Muscle of arm (tissue), 12 donors: ENCODE results near the gene CTTN. TPM values are rescaled to one million over a fixed set of nuclear protein-coding genes. Genes with fewer than 3 reads are reported as not detected.
"Not testable (repeated sequence)": the region's sequence is repeated elsewhere in the genome, so short reads cannot be mapped to it uniquely, and the experiment has no call there.

ENCODE experiments used
- DNase-seq: peaks from one replicate; pipeline ENCODE4 v3.0.0-alpha.2; 2013
- polyA plus RNA-seq, 12 donors: library from polyadenylated mRNA; unstranded; fragments of 120-200 nt; gene quantifications; one replicate each; pipeline ENCODE4 v1.2.1, GENCODE V29; 2013; ENCODE audit not compliant: insufficient read length in 12 of 12

CTTN gene
- polyA plus RNA-seq, 12 donors = 81.8 to 1,218 (median 95.0) TPM

GRCh38 chr11:70378506-70379134, 19.7 kb upstream of the CTTN start:
- DNase-seq = no peak

- no peak for DNase-seq
These were observed 17.0 kb upstream of the CTTN start for GRCh38 chr11:70381350-70381749.

GRCh38 chr11:70381872-70382861, 16.2 kb upstream of the CTTN start:
- DNase-seq = peak; percentile 38

GRCh38 chr11:70383664-70384565, 14.4 kb upstream of the CTTN start:
- no peak for DNase-seq

GRCh38 chr11:70384566-70385152, 13.7 kb upstream of the CTTN start:
- DNase-seq = no peak

GRCh38 chr11:70387564-70387963, 10.8 kb upstream of the CTTN start:
- DNase-seq = no peak

- no peak for DNase-seq
These were observed 9.1 kb upstream of the CTTN start for GRCh38 chr11:70389201-70389600.

GRCh38 chr11:70390882-70391281, 7.4 kb upstream of the CTTN start:
- DNase-seq = not testable (repeated sequence)

- DNase-seq = no peak
These were observed 3.9 kb upstream of the CTTN start for GRCh38 chr11:70394211-70394950.

GRCh38 chr11:70397336-70397982, 870 bp upstream of the CTTN start:
- DNase-seq = no peak

GRCh38 chr11:70398834-70399680, 728 bp downstream of the CTTN start:
- DNase-seq = no peak

GRCh38 chr11:70399681-70400112, 1.4 kb downstream of the CTTN start:
- DNase-seq = peak; percentile 53

GRCh38 chr11:70400643-70401042, 2.3 kb downstream of the CTTN start:
- no peak for DNase-seq

- DNase-seq = no peak
These were observed 3.7 kb downstream of the CTTN start for GRCh38 chr11:70402016-70402415.

GRCh38 chr11:70402685-70403084, 4.4 kb downstream of the CTTN start:
- DNase-seq = no peak

- DNase-seq = no peak
These were observed 5.9 kb downstream of the CTTN start for GRCh38 chr11:70404244-70404643.

- no peak for DNase-seq
These were observed 7.5 kb downstream of the CTTN start for GRCh38 chr11:70405679-70406395.

GRCh38 chr11:70407121-70407520, 8.8 kb downstream of the CTTN start:
- no peak for DNase-seq

- DNase-seq = no peak
These were observed 9.5 kb downstream of the CTTN start for GRCh38 chr11:70407814-70408213.
